ENCODE results near the gene AGPAT2.

Gene AGPAT2

GRCh38 chr9:136692185-136693134 lies 5.2 kb upstream of the AGPAT2 start:
- intact Hi-C loops (cut with DNase I), result no loop called here

GRCh38 chr9:136691316-136692184 lies 4.3 kb upstream of the AGPAT2 start:
- intact Hi-C loops (cut with DNase I), result no loop called here

More at GRCh38 chr9:136692185-136693134, 5.2 kb upstream of the AGPAT2 start:
- no peak for DNase-seq

GRCh38 chr9:136690806-136691261 lies 3.6 kb upstream of the AGPAT2 start:
- intact Hi-C loops (cut with DNase I), result no loop called here
- no peak for DNase-seq

More at GRCh38 chr9:136691316-136692184, 4.3 kb upstream of the AGPAT2 start:
- DNase-seq, result no peak

- no peak for DNase-seq
- intact Hi-C loops (cut with DNase I), result no loop called here
Measured at GRCh38 chr9:136690104-136690805, 3.0 kb upstream of the AGPAT2 start.

GRCh38 chr9:136689108-136689460 lies 1.8 kb upstream of the AGPAT2 start:
- intact Hi-C loops (cut with DNase I), result no loop called here
- DNase-seq, result no peak

GRCh38 chr9:136688274-136689107 lies 1.2 kb upstream of the AGPAT2 start:
- DNase-seq, result no peak
- intact Hi-C loops (cut with DNase I), result no loop called here

- DNase-seq, result no peak
- intact Hi-C loops (cut with DNase I), result no loop called here
Measured at GRCh38 chr9:136687721-136688223, 515 bp upstream of the AGPAT2 start.

- intact Hi-C loops (cut with DNase I), result no loop called here
- no peak for DNase-seq
Measured at GRCh38 chr9:136686534-136686793, 793 bp downstream of the AGPAT2 start.

GRCh38 chr9:136685790-136686533 lies 1.3 kb downstream of the AGPAT2 start:
- intact Hi-C loops (cut with DNase I), result no loop called here
- DNase-seq, result no peak

- intact Hi-C loops (cut with DNase I), result no loop called here
Measured at GRCh38 chr9:136685216-136685615, 2.0 kb downstream of the AGPAT2 start.

GRCh38 chr9:136684799-136685198 lies 2.5 kb downstream of the AGPAT2 start:
- DNase-seq, result no peak
- intact Hi-C loops (cut with DNase I), result no loop called here

More at GRCh38 chr9:136685216-136685615, 2.0 kb downstream of the AGPAT2 start:
- DNase-seq, result no peak

GRCh38 chr9:136684339-136684738 lies 2.9 kb downstream of the AGPAT2 start:
- no peak for DNase-seq
- intact Hi-C loops (cut with DNase I), result no loop called here

- no peak for DNase-seq
- intact Hi-C loops (cut with DNase I), result no loop called here
Measured at GRCh38 chr9:136683755-136684154, 3.5 kb downstream of the AGPAT2 start.

GRCh38 chr9:136683173-136683745 lies 4.0 kb downstream of the AGPAT2 start:
- DNase-seq, result no peak
- intact Hi-C loops (cut with DNase I), result no loop called here

GRCh38 chr9:136682710-136683109 lies 4.5 kb downstream of the AGPAT2 start:
- intact Hi-C loops (cut with DNase I), result no loop called here
- DNase-seq, result no peak

GRCh38 chr9:136681945-136682699 lies 5.1 kb downstream of the AGPAT2 start:
- DNase-seq, result no peak
- intact Hi-C loops (cut with DNase I), result no loop called here

- intact Hi-C loops (cut with DNase I), result no loop called here
- no peak for DNase-seq
Measured at GRCh38 chr9:136681029-136681428, 6.2 kb downstream of the AGPAT2 start.
